K562 (cell line): ENCODE data around the gene DNAAF3. TPM values are rescaled to one million over a fixed set of nuclear protein-coding genes. Genes with fewer than 3 reads are reported as not detected.

Source experiments
- MAZ ChIP-seq, 2 experiments: fragments of 450-650 bp in 1 of 2; sonication (generic) in 1 of 2; formaldehyde crosslinking; IDR thresholded peaks in 1 of 2; conservative IDR thresholded peaks in 1 of 2; 2 replicates each; pipeline versions ENCODE4 v1.4.0 to v1.5.0; 2020; ENCODE audit warnings: mild to moderate bottlenecking in 1 of 2, missing genetic modification reagents in 1 of 2
- MCM7 ChIP-seq, 2 experiments: fragments of 450-650 bp; IDR thresholded peaks; 2 replicates each; pipeline ENCODE4 v1.6.1; 2016 to 2018
- MNT ChIP-seq, 2 experiments: fragments of 450-650 bp; conservative IDR thresholded peaks; 2 replicates each; pipeline ENCODE4 v1.6.1; 2017; ENCODE audit warnings: mild to moderate bottlenecking in 2 of 2, moderate library complexity in 2 of 2
- PHF21A ChIP-seq: fragments of 450-650 bp; IDR thresholded peaks from 2 replicates; pipeline ENCODE4 v1.6.1; 2017; ENCODE audit warnings: low read depth, borderline replicate concordance
- SMC3 ChIP-seq: conservative IDR thresholded peaks from 2 replicates; pipeline ENCODE4 v1.6.1; 2011; ENCODE audit warnings: low read depth, low read length, improper control_type of control experiment; ENCODE audit not compliant: insufficient read depth
- TFAP4 ChIP-seq: sonication (generic); formaldehyde crosslinking; IDR thresholded peaks from 2 replicates; pipeline ENCODE4 v1.8.0; 2022; ENCODE audit warnings: missing genetic modification reagents, mild to moderate bottlenecking, moderate library complexity, borderline replicate concordance
- ZNF318 ChIP-seq, 2 experiments: fragments of 450-650 bp; IDR thresholded peaks; 2 replicates each; pipeline ENCODE4 v1.6.1; 2016; ENCODE audit warnings: mild to moderate bottlenecking in 2 of 2, borderline replicate concordance in 1 of 2, low read depth in 1 of 2, moderate library complexity in 1 of 2
- ZNF507 ChIP-seq: conservative IDR thresholded peaks from 2 replicates; pipeline ENCODE4 v1.6.1; 2017; ENCODE audit warnings: missing genetic modification characterization, missing compliant biosample characterization
- polyA plus RNA-seq, 8 experiments: library from polyadenylated mRNA; depleted of rRNA in 4 of 8; stranded (reverse) in 5 of 8; unstranded in 3 of 8; fragments of >200 nt; fragmentation: Nextera tagmentation in 2 of 8; fragmentation: Illumina TruSeq in 1 of 8; extraction: Ambion mirVana in 2 of 8; extraction: Trizol in 1 of 8; gene quantifications; 2 replicates each; pipeline versions ENCODE4 v1.2.1 to v1.2.3, GENCODE V29; 2011 to 2014; ENCODE audit warnings: inconsistent platforms in 1 of 8, missing spikeins in 1 of 8
- total RNA-seq, 7 experiments: library from RNA; depleted of rRNA in 6 of 7; stranded (reverse); fragments of >200 nt in 6 of 7; fragmentation: Illumina TruSeq in 2 of 7; extraction: Trizol in 2 of 7; gene quantifications; 2 replicates each; pipeline versions ENCODE4 v1.2.1 to v1.2.3, GENCODE V29; 2011 to 2021; ENCODE audit warnings: low replicate concordance in 1 of 7

Gene DNAAF3
- total and polyA plus RNA-seq, 9 of the 15 experiments (the other 6 are each of a cell fraction or from before 2014, with no cell fraction given): 21.6 to 61.5 (median 43.0) TPM

- TF ChIP-seq MAZ (CRISPR knock-in tag; conservative IDR thresholded peaks at IDR 0.05 in 1 of 2, IDR thresholded peaks at IDR 0.05 in 1 of 2): peak; percentile 69 to 95
- TF ChIP-seq MNT (conservative IDR thresholded peaks at IDR 0.05): no peak; a peak in 1 of 4 replicates
- 0 out of 2 replicates have a peak, but pooled peaks have one; percentile 0 for TF ChIP-seq SMC3
- TF ChIP-seq ZNF318 (IDR thresholded peaks at IDR 0.05; ENCODE audit: borderline replicate concordance in 1 of 2, low read depth in 1 of 2): no peak
- 0 out of 2 replicates have a peak, but pooled peaks have one; percentile 10 for TF ChIP-seq PHF21A
- TF ChIP-seq ZNF507 (tag): no peak
- peak in 1 of 2 experiments; percentile 82; a peak in 1 of 4 replicates for TF ChIP-seq MCM7 (IDR thresholded peaks at IDR 0.05)
- peak; percentile 56; the same call in 1 of the 2 replicates for TF ChIP-seq TFAP4 (CRISPR knock-in tag)
Observed at GRCh38 chr19:55146705-55147273, 19.6 kb downstream of the DNAAF3 start (continued).
